Fibroblast of skin of abdomen (primary cell): ENCODE results near the gene INSL3.
A peak's percentile ranks its signal among the peaks of the same experiment; 100 is the strongest.

Source experiments
- DNase-seq: peaks from one replicate; pipeline ENCODE4 v3.0.0-alpha.2; 2013

Gene INSL3

GRCh38 chr19:17846146-17846545 is 24.8 kb upstream of the INSL3 start:
- DNase-seq = no peak

- DNase-seq = no peak
Observed at GRCh38 chr19:17843908-17844490, 22.7 kb upstream of the INSL3 start.

- no peak for DNase-seq
Observed at GRCh38 chr19:17843292-17843827, 22.0 kb upstream of the INSL3 start.

GRCh38 chr19:17842663-17843291 is 21.5 kb upstream of the INSL3 start:
- DNase-seq = no peak

- peak; percentile 82 for DNase-seq
Observed at GRCh38 chr19:17841810-17842662, 20.7 kb upstream of the INSL3 start.

GRCh38 chr19:17841371-17841809 is 20.1 kb upstream of the INSL3 start:
- no peak for DNase-seq

- DNase-seq = no peak
Observed at GRCh38 chr19:17840019-17840418, 18.7 kb upstream of the INSL3 start.

- DNase-seq = no peak
Observed at GRCh38 chr19:17837972-17838371, 16.7 kb upstream of the INSL3 start.

- DNase-seq = no peak
Observed at GRCh38 chr19:17836530-17836929, 15.2 kb upstream of the INSL3 start.

- no peak for DNase-seq
Observed at GRCh38 chr19:17835182-17836006, 14.1 kb upstream of the INSL3 start.

- no peak for DNase-seq
Observed at GRCh38 chr19:17834350-17835181, 13.2 kb upstream of the INSL3 start.

- no peak for DNase-seq
Observed at GRCh38 chr19:17832443-17833208, 11.3 kb upstream of the INSL3 start.

- no peak for DNase-seq
Observed at GRCh38 chr19:17831419-17831888, 10.1 kb upstream of the INSL3 start.

GRCh38 chr19:17830567-17831418 is 9.5 kb upstream of the INSL3 start:
- peak; percentile 81 for DNase-seq

GRCh38 chr19:17829855-17830566 is 8.7 kb upstream of the INSL3 start:
- DNase-seq = peak; percentile 48

- DNase-seq = no peak
Observed at GRCh38 chr19:17826508-17827056, 5.3 kb upstream of the INSL3 start.

GRCh38 chr19:17824339-17824738 is 3.0 kb upstream of the INSL3 start:
- DNase-seq = no peak

- no peak for DNase-seq
Observed at GRCh38 chr19:17817668-17818363, 3.5 kb downstream of the INSL3 start.
